Smooth muscle cell (in vitro differentiated cells): ENCODE data around the gene PCNT. TPM values are rescaled to one million over a fixed set of nuclear protein-coding genes. Genes with fewer than 3 reads are reported as not detected.

Source experiments
- DNase-seq: peaks from one replicate; lab custom pipeline; 2025; ENCODE audit not compliant: unreplicated experiment; lab: John Stamatoyannopoulos, UW
- H2AFZ ChIP-seq: fragments of 200-600 bp; sonication (generic); 2 replicates; pipeline ENCODE4 v1.6.0; 2016; ENCODE audit warnings: antibody characterized with exemption, low read depth, mild to moderate bottlenecking
- H3F3A ChIP-seq: fragments of 200-600 bp; sonication (generic); 2 replicates; pipeline ENCODE4 v1.6.0; 2017; ENCODE audit warnings: antibody characterized with exemption, low read depth
- H3K27ac ChIP-seq: fragments of 200-600 bp; sonication (generic); 2 replicates; pipeline ENCODE4 v1.5.1; 2016; ENCODE audit warnings: low read depth, mild to moderate bottlenecking
- H3K27me3 ChIP-seq: fragments of 200-600 bp; sonication (generic); 2 replicates; pipeline ENCODE4 v1.6.1; 2016; ENCODE audit warnings: low read depth, mild to moderate bottlenecking
- H3K36me3 ChIP-seq: fragments of 200-600 bp; sonication (generic); 2 replicates; pipeline ENCODE4 v1.5.1; 2016; ENCODE audit warnings: low read depth
- H3K4me1 ChIP-seq: fragments of 200-600 bp; sonication (generic); 2 replicates; pipeline ENCODE4 v1.5.1; 2016; ENCODE audit warnings: low read depth
- H3K4me2 ChIP-seq: fragments of 200-600 bp; sonication (generic); 2 replicates; pipeline ENCODE4 v1.6.0; 2016; ENCODE audit warnings: mild to moderate bottlenecking
- H3K4me3 ChIP-seq: fragments of 200-600 bp; sonication (generic); 2 replicates; pipeline ENCODE4 v1.5.1; 2016; ENCODE audit warnings: mild to moderate bottlenecking
- H3K79me2 ChIP-seq: fragments of 200-600 bp; sonication (generic); 2 replicates; pipeline ENCODE4 v1.6.0; 2016; ENCODE audit warnings: low read depth, mild to moderate bottlenecking
- H3K9ac ChIP-seq: fragments of 200-600 bp; sonication (generic); 2 replicates; pipeline ENCODE4 v1.6.0; 2016; ENCODE audit warnings: low read depth
- H3K9me3 ChIP-seq: fragments of 200-600 bp; sonication (generic); replicated peaks from 2 replicates; pipeline ENCODE4 v1.5.1; 2016; ENCODE audit warnings: low read depth
- H4K20me1 ChIP-seq: fragments of 200-600 bp; sonication (generic); 2 replicates; pipeline ENCODE4 v1.6.0; 2016; ENCODE audit warnings: low read depth
- WGBS: methylation state at CpG from one replicate; pipeline ENCODE4 v1.1.7; 2016; ENCODE audit warnings: low lambda C conversion rate; 5-methylcytosine and 5-hydroxymethylcytosine counted together
- polyA plus RNA-seq: library from polyadenylated mRNA; unstranded; fragments of >200 nt; fragmentation: Nextera tagmentation; extraction: Ambion mirVana; gene quantifications from 2 replicates; pipeline ENCODE4 v1.2.1, GENCODE V29; 2016
- total RNA-seq: library from RNA; depleted of rRNA; stranded (reverse); fragments of >200 nt; gene quantifications from 2 replicates; pipeline ENCODE4 v1.2.3, GENCODE V29; 2014
- TF ChIP-seq, protein P1 (sequence below): fragments of 200-600 bp; sonication (generic); IDR thresholded peaks from 2 replicates; pipeline ENCODE4 v1.5.1; 2017; ENCODE audit warnings: borderline replicate concordance, mild to moderate bottlenecking, antibody characterized with exemption; ENCODE audit not compliant: insufficient read depth, poor library complexity, severe bottlenecking

PCNT gene
- total and polyA plus RNA-seq, 2 experiments from 2014 or later: 9.3 to 10.8 TPM

DNA sequence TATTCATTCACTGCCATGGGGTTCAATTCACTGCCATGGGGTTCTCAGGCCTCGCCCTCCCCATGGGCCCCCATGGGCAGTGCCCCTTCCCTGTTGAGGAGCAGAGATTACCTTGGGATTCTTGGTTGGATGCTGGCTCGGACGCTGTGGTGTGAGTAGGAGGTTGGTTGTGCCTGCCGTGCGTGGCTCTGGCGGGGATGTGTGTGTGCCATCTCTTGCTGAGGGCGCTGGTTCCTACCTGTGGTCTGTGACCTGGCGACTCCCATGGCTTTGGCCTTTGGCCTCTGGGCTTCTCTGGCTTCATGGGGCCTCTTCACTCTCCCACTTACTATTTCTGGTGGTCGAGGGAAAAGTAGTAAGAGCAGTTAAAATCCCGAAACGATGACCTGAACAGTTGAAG is 42.1 kb downstream of the PCNT start:
- TF ChIP-seq, protein P1, sequence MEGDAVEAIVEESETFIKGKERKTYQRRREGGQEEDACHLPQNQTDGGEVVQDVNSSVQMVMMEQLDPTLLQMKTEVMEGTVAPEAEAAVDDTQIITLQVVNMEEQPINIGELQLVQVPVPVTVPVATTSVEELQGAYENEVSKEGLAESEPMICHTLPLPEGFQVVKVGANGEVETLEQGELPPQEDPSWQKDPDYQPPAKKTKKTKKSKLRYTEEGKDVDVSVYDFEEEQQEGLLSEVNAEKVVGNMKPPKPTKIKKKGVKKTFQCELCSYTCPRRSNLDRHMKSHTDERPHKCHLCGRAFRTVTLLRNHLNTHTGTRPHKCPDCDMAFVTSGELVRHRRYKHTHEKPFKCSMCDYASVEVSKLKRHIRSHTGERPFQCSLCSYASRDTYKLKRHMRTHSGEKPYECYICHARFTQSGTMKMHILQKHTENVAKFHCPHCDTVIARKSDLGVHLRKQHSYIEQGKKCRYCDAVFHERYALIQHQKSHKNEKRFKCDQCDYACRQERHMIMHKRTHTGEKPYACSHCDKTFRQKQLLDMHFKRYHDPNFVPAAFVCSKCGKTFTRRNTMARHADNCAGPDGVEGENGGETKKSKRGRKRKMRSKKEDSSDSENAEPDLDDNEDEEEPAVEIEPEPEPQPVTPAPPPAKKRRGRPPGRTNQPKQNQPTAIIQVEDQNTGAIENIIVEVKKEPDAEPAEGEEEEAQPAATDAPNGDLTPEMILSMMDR: no peak
- DNase-seq: no peak
- H3K79me2 ChIP-seq: no peaks in the 10 kb centered on the region
- H3K9ac ChIP-seq: no peak overlapping the region
- no peaks in the 10 kb centered on the region for H3K9me3 ChIP-seq
- H4K20me1 ChIP-seq: peaks cover 22% of the 10 kb centered on the region
- H2AFZ ChIP-seq: no peak overlapping the region
- no peaks in the 10 kb centered on the region for H3K4me1 ChIP-seq
- no peak overlapping the region for H3K27ac ChIP-seq
- H3K36me3 ChIP-seq: peaks cover 6% of the 10 kb centered on the region
- no peaks in the 10 kb centered on the region for H3F3A ChIP-seq
- no peak overlapping the region for H3K4me3 ChIP-seq
- H3K27me3 ChIP-seq: no peaks in the 10 kb centered on the region
- H3K4me2 ChIP-seq: no peak overlapping the region
- WGBS: 97% methylated on average over 11 of the region's 11 CpGs

DNA sequence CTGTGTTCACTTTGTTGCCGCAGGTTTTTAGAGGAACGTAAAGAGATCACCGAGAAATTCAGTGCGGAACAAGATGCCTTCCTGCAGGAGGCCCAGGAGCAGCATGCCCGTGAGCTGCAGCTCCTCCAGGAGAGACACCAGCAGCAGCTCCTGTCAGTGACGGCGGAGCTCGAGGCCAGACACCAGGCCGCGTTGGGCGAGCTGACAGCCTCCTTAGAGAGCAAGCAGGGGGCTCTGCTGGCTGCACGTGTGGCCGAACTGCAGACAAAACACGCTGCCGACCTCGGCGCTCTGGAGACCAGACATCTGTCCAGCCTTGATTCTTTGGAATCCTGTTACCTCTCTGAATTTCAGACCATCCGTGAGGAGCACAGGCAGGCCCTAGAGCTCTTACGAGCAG is 42.6 kb downstream of the PCNT start:
- H3K4me1 ChIP-seq: no peaks in the 10 kb centered on the region
- no peak overlapping the region for H3K27ac ChIP-seq

DNA sequence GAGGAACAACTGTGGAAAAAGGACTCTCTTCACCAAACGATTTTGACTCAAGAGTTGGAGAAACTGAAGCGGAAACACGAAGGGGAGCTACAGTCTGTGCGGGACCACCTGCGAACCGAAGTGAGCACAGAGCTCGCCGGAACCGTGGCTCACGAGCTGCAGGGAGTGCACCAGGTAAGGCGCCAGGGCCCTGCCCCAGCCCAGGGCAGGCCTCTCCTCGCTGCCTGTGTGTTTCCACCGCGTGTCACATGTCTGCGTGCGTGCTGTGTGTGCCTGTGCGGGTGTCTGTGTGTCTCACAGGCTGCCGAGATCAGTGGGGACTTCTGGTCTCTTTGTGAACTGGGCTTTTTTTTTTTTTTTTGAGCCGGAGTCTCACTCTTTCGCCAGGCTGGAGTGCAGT is 43.0 kb downstream of the PCNT start:
- TF ChIP-seq, protein P1: no peak
- WGBS: 97% methylated on average over 20 of the region's 20 CpGs

More for the DNA sequence above, 42.6 kb downstream of the PCNT start:
- Histone ChIP-seq H3K9me3 (no peaks in the 10 kb centered on the region), H3K4me2 (no peak overlapping the region), H4K20me1 (peaks cover 18% of the 10 kb centered on the region), H3K79me2 (no peaks in the 10 kb centered on the region), H3K27me3 (no peaks in the 10 kb centered on the region), H3K36me3 (peaks cover 6% of the 10 kb centered on the region), H3F3A (no peaks in the 10 kb centered on the region), H2AFZ (no peak overlapping the region), H3K9ac (no peak overlapping the region), H3K4me3 (no peak overlapping the region)
- 91% methylated on average over 19 of the region's 19 CpGs for WGBS
- no peak for DNase-seq
- TF ChIP-seq, protein P1: no peak

DNA sequence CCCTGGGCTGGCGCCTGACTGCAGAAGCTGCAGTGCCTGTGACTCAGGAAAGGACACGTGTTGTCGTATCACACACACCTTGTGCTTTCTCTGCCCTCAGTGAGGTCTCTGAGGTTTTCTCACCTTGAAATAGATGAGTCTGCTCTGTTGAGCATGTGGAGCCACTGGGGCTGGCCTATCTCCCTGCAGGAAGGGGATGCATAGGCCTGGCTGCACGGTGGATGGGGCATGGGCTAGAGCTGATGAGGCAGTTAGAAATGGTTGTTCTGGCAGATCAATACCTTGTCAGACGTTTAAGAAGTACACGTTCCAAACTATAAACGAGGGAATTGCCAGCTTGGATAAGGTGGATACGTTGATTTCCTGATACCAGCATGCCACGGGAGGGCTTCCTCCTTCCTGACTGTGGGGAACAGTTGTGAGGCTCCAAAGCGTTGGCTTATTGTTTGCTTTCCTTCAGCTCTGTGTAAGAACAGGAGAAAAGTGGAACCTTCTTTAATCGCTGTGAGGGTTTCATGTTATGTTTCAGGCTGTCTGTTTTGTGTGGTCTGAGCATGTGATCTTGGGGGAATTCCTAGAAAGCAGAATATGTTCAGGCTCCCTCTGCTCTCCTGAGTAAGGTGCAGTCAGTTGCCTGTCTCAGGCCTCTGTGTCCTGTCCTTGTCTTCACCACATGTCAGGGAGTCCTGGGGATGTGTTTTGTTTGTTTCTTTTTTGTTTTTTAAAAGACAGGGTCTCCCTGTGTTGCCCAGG is 44.8 kb downstream of the PCNT start:
- Histone ChIP-seq H3K4me1 (no peaks in the 10 kb centered on the region), H3K4me2 (no peak overlapping the region), H3K36me3 (peaks cover 6% of the 10 kb centered on the region), H3K79me2 (no peaks in the 10 kb centered on the region), H3K27me3 (no peaks in the 10 kb centered on the region), H3K27ac (no peak overlapping the region), H3K9me3 (no peaks in the 10 kb centered on the region), H4K20me1 (peaks cover 15% of the 10 kb centered on the region), H3K9ac (no peak overlapping the region), H3F3A (no peaks in the 10 kb centered on the region), H2AFZ (no peak overlapping the region), H3K4me3 (no peak overlapping the region)
- TF ChIP-seq, protein P1: no peak
- 93% methylated on average over 11 of the region's 11 CpGs for WGBS
- no peak for DNase-seq

More for the DNA sequence above, 43.0 kb downstream of the PCNT start:
- Histone ChIP-seq H3K4me1 (no peaks in the 10 kb centered on the region), H2AFZ (no peak overlapping the region), H3K27me3 (no peaks in the 10 kb centered on the region), H3K36me3 (peaks cover 6% of the 10 kb centered on the region), H3F3A (no peaks in the 10 kb centered on the region), H3K79me2 (no peaks in the 10 kb centered on the region), H3K4me3 (no peak overlapping the region), H3K9ac (no peak overlapping the region), H3K27ac (no peak overlapping the region), H3K9me3 (no peaks in the 10 kb centered on the region), H4K20me1 (peaks cover 15% of the 10 kb centered on the region), H3K4me2 (no peak overlapping the region)
- no peak for DNase-seq
